ENCODE measurements around the gene EML1.

Gene EML1

GRCh38 chr14:99807413-99808153, 14.4 kb downstream of the EML1 start:
- no peak overlapping the region for H3K4me3 ChIP-seq (ENCODE audit: low read depth, low read length)
- no peak for TF ChIP-seq CTCF (conservative IDR thresholded peaks at IDR 0.05; ENCODE audit: low read depth, low read length)
- DNase-seq (ENCODE audit: low read depth), result peak; percentile 14

- DNase-seq (ENCODE audit: low read depth), result peak; percentile 4
- no peak overlapping the region for H3K4me3 ChIP-seq (ENCODE audit: low read depth, low read length)
- TF ChIP-seq CTCF (conservative IDR thresholded peaks at IDR 0.05; ENCODE audit: low read depth, low read length), result no peak
These were observed 14.9 kb downstream of the EML1 start for GRCh38 chr14:99808154-99808505.

- no peak for TF ChIP-seq CTCF (conservative IDR thresholded peaks at IDR 0.05; ENCODE audit: low read depth, low read length)
- DNase-seq (ENCODE audit: low read depth), result peak; percentile 25
- no peak overlapping the region for H3K4me3 ChIP-seq (ENCODE audit: low read depth, low read length)
These were observed 15.3 kb downstream of the EML1 start for GRCh38 chr14:99808515-99808914.

- no peak overlapping the region for H3K4me3 ChIP-seq (ENCODE audit: low read depth, low read length)
- peak; percentile 29 for DNase-seq (ENCODE audit: low read depth)
- TF ChIP-seq CTCF (conservative IDR thresholded peaks at IDR 0.05; ENCODE audit: low read depth, low read length), result no peak
These were observed 16.1 kb downstream of the EML1 start for GRCh38 chr14:99809360-99809759.

GRCh38 chr14:99809859-99810558, 16.8 kb downstream of the EML1 start:
- no peak for TF ChIP-seq CTCF (conservative IDR thresholded peaks at IDR 0.05; ENCODE audit: low read depth, low read length)
- DNase-seq (ENCODE audit: low read depth), result no peak
- no peak overlapping the region for H3K4me3 ChIP-seq (ENCODE audit: low read depth, low read length)

- no peak for DNase-seq (ENCODE audit: low read depth)
- TF ChIP-seq CTCF (conservative IDR thresholded peaks at IDR 0.05; ENCODE audit: low read depth, low read length), result no peak
These were observed 17.3 kb downstream of the EML1 start for GRCh38 chr14:99810559-99810874.

More at GRCh38 chr14:99810559-99810874, 17.3 kb downstream of the EML1 start:
- H3K4me3 ChIP-seq (ENCODE audit: low read depth, low read length), result no peak overlapping the region

Data from choroid plexus epithelial cell (primary cell).